B cell (primary cell): ENCODE measurements around the gene RNPEPL1. TPM values are rescaled to one million over a fixed set of nuclear protein-coding genes. Genes with fewer than 3 reads are reported as not detected.
"Not testable (repeated sequence)": the region's sequence is repeated elsewhere in the genome, so short reads cannot be mapped to it uniquely, and the experiment has no call there.

Source experiments
- ATAC-seq: fragments of 200-7000 bp; cut with Tn5 transposase; one replicate; pipeline ENCODE4 v1.10.0; 2021; ENCODE audit warnings: low read depth, mild to moderate bottlenecking, moderate number of reproducible peaks, moderate library complexity
- CTCF ChIA-PET: fragments of 350-600 bp; sonication (Branson Sonifier 250); formaldehyde crosslinking; loops from one replicate; lab custom pipeline; 2021; ENCODE audit warnings: antibody characterized with exemption, inconsistent platforms; lab: Charles Lee
- POLR2A ChIA-PET: fragments of 350-600 bp; sonication (Branson Sonifier 250); formaldehyde crosslinking; loops from one replicate; lab custom pipeline; 2021; ENCODE audit warnings: antibody characterized with exemption; lab: Charles Lee
- DNase-seq: peaks from one replicate; pipeline ENCODE4 v3.0.0; 2013
- H2AFZ ChIP-seq: 2 replicates; pipeline ENCODE4 v1.6.1; 2012; ENCODE audit warnings: mild to moderate bottlenecking, low read depth, low read length; ENCODE audit not compliant: insufficient read depth, poor library complexity, severe bottlenecking
- H3K27ac ChIP-seq, 2 donors: 1 replicate in 1 of 2; 2 replicates in 1 of 2; pipeline ENCODE4 v1.5.1; 2012 to 2013; ENCODE audit warnings: low read length in 2 of 2, mild to moderate bottlenecking in 2 of 2, moderate library complexity in 1 of 2
- H3K27me3 ChIP-seq, 4 experiments: fragments of 200-600 bp in 1 of 4; sonication (generic) in 1 of 4; replicated peaks in 1 of 4; 1 replicate in 2 of 4; 2 replicates in 2 of 4; pipeline versions ENCODE4 v1.6.1 to v1.7.0; 2013 to 2016; ENCODE audit warnings: low read length in 3 of 4, mild to moderate bottlenecking in 2 of 4, mixed read lengths in 1 of 4, moderate library complexity in 1 of 4; ENCODE audit not compliant: insufficient read depth in 4 of 4, control insufficient read depth in 3 of 4; ENCODE audit errors: control extremely low read depth in 1 of 4
- H3K36me3 ChIP-seq, 2 experiments: replicated peaks in 1 of 2; 1 replicate in 1 of 2; 2 replicates in 1 of 2; pipeline versions ENCODE4 v1.6.1 to v1.7.1; 2013; ENCODE audit warnings: low read length in 1 of 2; ENCODE audit not compliant: insufficient read depth in 2 of 2, control insufficient read depth in 1 of 2; ENCODE audit errors: control extremely low read depth in 1 of 2, extremely low read depth in 1 of 2
- H3K4me1 ChIP-seq, 2 donors: fragments of 200-600 bp in 1 of 2; sonication (generic) in 1 of 2; 1 replicate in 1 of 2; 2 replicates in 1 of 2; pipeline versions ENCODE4 v1.5.1 to v1.6.1; 2013 to 2017; ENCODE audit warnings: low read length in 2 of 2; ENCODE audit not compliant: control insufficient read depth in 2 of 2, insufficient read depth in 2 of 2
- H3K4me2 ChIP-seq: replicated peaks from 2 replicates; pipeline ENCODE3; 2012; ENCODE audit warnings: mild to moderate bottlenecking, low read depth, low read length; ENCODE audit not compliant: poor library complexity, severe bottlenecking
- H3K4me3 ChIP-seq, 5 experiments: fragments of 200-600 bp in 1 of 5; sonication (generic) in 1 of 5; 1 replicate in 3 of 5; 2 replicates in 2 of 5; pipeline versions ENCODE4 v1.5.1 to v1.7.0; 2011 to 2016; ENCODE audit warnings: low read length in 4 of 5, mild to moderate bottlenecking in 4 of 5, low read depth in 2 of 5, control low read depth in 1 of 5, moderate library complexity in 1 of 5; ENCODE audit not compliant: insufficient read depth in 1 of 5; ENCODE audit errors: control extremely low read depth in 1 of 5, extremely low read depth in 1 of 5
- H3K79me2 ChIP-seq: fragments of 200-600 bp; sonication (generic); one replicate; pipeline ENCODE4 v1.6.0; 2016; ENCODE audit warnings: low read length; ENCODE audit not compliant: control insufficient read depth, insufficient read depth
- H3K9ac ChIP-seq: fragments of 200-600 bp; sonication (generic); 2 replicates; pipeline ENCODE4 v1.6.1; 2017; ENCODE audit warnings: mild to moderate bottlenecking, low read length, moderate library complexity
- H3K9me3 ChIP-seq, 3 donors: one replicate each; pipeline versions ENCODE4 v1.6.1 to v1.7.1; 2013; ENCODE audit warnings: low read length in 2 of 3; ENCODE audit not compliant: control insufficient read depth in 2 of 3, insufficient read depth in 1 of 3; ENCODE audit errors: control extremely low read depth in 1 of 3
- H4K20me1 ChIP-seq: 2 replicates; pipeline ENCODE4 v1.6.0; 2012; ENCODE audit warnings: mild to moderate bottlenecking, low read length; ENCODE audit not compliant: insufficient read depth, control insufficient read depth, poor library complexity, severe bottlenecking
- H3K27ac Mint-ChIP-seq: one replicate; pipeline ENCODE4 v1.8.0; 2021; ENCODE audit warnings: mixed read lengths
- H3K27me3 Mint-ChIP-seq: one replicate; pipeline ENCODE4 v1.8.0; 2021; ENCODE audit warnings: mixed read lengths
- H3K4me1 Mint-ChIP-seq: one replicate; pipeline ENCODE4 v1.8.0; 2021; ENCODE audit warnings: mixed read lengths
- H3K4me3 Mint-ChIP-seq: one replicate; pipeline ENCODE4 v1.8.0; 2021; ENCODE audit warnings: mixed read lengths
- H3K9me3 Mint-ChIP-seq: one replicate; pipeline ENCODE4 v1.8.0; 2022; ENCODE audit warnings: mixed read lengths; ENCODE audit not compliant: insufficient read depth
- CTCF ChIP-seq: fragments of 200-600 bp; IDR thresholded peaks from one replicate; pipeline ENCODE4 v1.8.0; 2022; ENCODE audit warnings: antibody characterized with exemption, mild to moderate bottlenecking
- EZH2 ChIP-seq: IDR thresholded peaks from 2 replicates; pipeline ENCODE4 v1.6.1; 2012; ENCODE audit warnings: borderline replicate concordance, low read depth, mild to moderate bottlenecking, moderate library complexity, low read length; ENCODE audit not compliant: insufficient read depth, poor library complexity, severe bottlenecking
- WGBS: methylation state at CpG from one replicate; pipeline ENCODE4 v1.1.5; 2013; ENCODE audit warnings: missing lambda C conversion rate; ENCODE audit not compliant: insufficient coverage; 5-methylcytosine and 5-hydroxymethylcytosine counted together
- intact Hi-C: fragments of 100-400 bp; cut with micrococcal nuclease; formaldehyde crosslinking; loops from one replicate; pipeline ENCODE4 v1.10.0; 2022
- polyA plus RNA-seq: library from polyadenylated mRNA; depleted of rRNA; stranded (reverse); fragments of >200 nt; gene quantifications from 2 replicates; pipeline ENCODE4 v1.2.3, GENCODE V29; 2012
- total RNA-seq, 2 donors: library from RNA; stranded (reverse); fragments of 120-200 nt in 1 of 2; gene quantifications; 1 replicate in 1 of 2; 2 replicates in 1 of 2; pipeline versions ENCODE4 v1.2.3 to v1.2.4, GENCODE V29; 2013 to 2022

Gene RNPEPL1
- total and polyA plus RNA-seq, 2 donors (not counting 1 experiment from before 2014, with no cell fraction given), result 103 to 109 TPM

GRCh38 chr2:240520974-240521350 lies 47.3 kb upstream of the RNPEPL1 start:
- ATAC-seq (no peak), DNase-seq (no peak)
- H3K4me1 Mint-ChIP-seq, result peaks cover 2% of the 10 kb centered on the region
- intact Hi-C loops, result no loop called here
- Histone ChIP-seq H2AFZ (no peak overlapping the region), H3K36me3 (peaks cover 0 to 32% of the 10 kb centered on the region in 2 experiments), H3K79me2 (no peaks in the 10 kb centered on the region), H3K27me3 (no peaks in the 10 kb centered on the region), H3K9ac (no peak overlapping the region), H3K27ac (no peak overlapping the region), H3K4me3 (no peak overlapping the region), H4K20me1 (no peaks in the 10 kb centered on the region), H3K4me2 (no peak overlapping the region), H3K9me3 (peaks cover 0 to 51% (median 13%) of the 10 kb centered on the region in 3 donors), H3K4me1 (no peaks in the 10 kb centered on the region)
- H3K4me3 Mint-ChIP-seq, result no peak overlapping the region
- H3K27ac Mint-ChIP-seq, result no peak overlapping the region
- ChIA-PET POLR2A (no interaction called here), CTCF (no interaction called here)
- no peaks in the 10 kb centered on the region for H3K9me3 Mint-ChIP-seq
- no peak for TF ChIP-seq CTCF
- no peak for TF ChIP-seq EZH2
- 95% methylated on average over 11 of the region's 12 CpGs for WGBS
- H3K27me3 Mint-ChIP-seq, result no peaks in the 10 kb centered on the region

DNA sequence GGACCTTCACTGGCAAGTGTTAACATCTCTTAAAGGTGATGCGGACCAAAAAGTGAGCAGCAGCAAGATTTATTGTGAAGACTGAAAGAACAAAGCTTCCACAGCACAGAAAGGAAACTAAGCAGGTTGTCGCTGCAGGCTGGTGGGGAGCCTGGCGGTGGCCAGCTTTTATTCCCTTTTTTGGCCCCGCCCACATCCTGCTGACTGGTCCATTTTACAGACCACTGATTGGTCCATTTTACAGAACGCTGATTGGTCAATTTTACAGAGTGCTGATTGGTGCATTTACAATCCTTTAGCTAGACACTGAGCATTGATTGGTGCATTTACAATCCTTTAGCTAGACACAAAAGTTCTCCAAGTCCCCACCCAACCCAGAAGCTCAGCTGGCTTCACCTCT lies 46.4 kb upstream of the RNPEPL1 start:
- peaks cover 0 to 57% (median 13%) of the 10 kb centered on the region in 3 donors for H3K9me3 ChIP-seq
- H3K79me2 ChIP-seq, ATAC-seq, H3K9ac ChIP-seq, POLR2A ChIA-PET, H3K4me2 ChIP-seq, H3K4me1 ChIP-seq, H3K27ac Mint-ChIP-seq, H3K4me3 Mint-ChIP-seq, H3K9me3 Mint-ChIP-seq, H3K4me1 Mint-ChIP-seq, H3K27ac ChIP-seq, intact Hi-C loops, H2AFZ ChIP-seq, H3K27me3 ChIP-seq, H3K4me3 ChIP-seq, H3K27me3 Mint-ChIP-seq, DNase-seq, H4K20me1 ChIP-seq: not testable (repeated sequence)
- 100% methylated on average over 5 of the region's 5 CpGs for WGBS
- CTCF ChIA-PET, result interaction anchor here (1.3 kb wide), 1 partner anchor 44 kb away, joined by 5 read pairs; no protein-coding TSS in a partner anchor
- H3K36me3 ChIP-seq, result peaks cover 0 to 38% of the 10 kb centered on the region in 2 experiments
